Measurements from ENCODE around the gene BMAL1. TPM values are rescaled to one million over a fixed set of nuclear protein-coding genes. Genes with fewer than 3 reads are reported as not detected.

Gene BMAL1
- total and polyA plus RNA-seq, 2 donors (not counting 3 experiments of a cell fraction or from before 2014, with no cell fraction given), result 5.8 to 10.1 TPM

DNA sequence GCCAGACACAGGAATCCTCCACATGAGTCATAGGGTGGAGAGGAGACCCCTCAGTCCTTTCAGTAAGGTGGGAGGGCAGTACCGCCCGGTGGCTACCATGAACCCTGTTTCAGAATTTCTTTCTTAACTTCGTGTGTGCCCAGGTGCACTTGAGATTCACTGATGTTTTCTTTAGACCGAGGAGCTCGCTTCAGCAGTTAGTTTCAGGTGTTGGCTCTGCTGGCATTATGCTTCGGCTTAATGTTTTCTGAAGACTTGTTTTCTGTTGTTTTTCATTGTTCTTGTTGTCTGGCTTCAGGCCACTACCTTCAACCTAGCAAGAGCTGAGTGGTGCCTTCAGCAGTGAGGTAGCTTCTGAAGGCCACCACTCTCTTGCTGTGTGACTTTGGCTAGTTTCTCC lies 71.5 kb downstream of the BMAL1 start:
- H3K9ac ChIP-seq (replicated peaks; ENCODE audit: extremely low read depth, insufficient read depth, low read length), result no peak overlapping the region
- no peak for DNase-seq (ENCODE audit: low read depth, low spot score)
- H2AFZ ChIP-seq (ENCODE audit: low read depth, low read length), result no peak overlapping the region
- H3K27me3 ChIP-seq (ENCODE audit: control insufficient read depth in 2 of 2, insufficient read depth in 2 of 2, low read length in 2 of 2), result no peaks in the 10 kb centered on the region
- H3K36me3 ChIP-seq (ENCODE audit: control insufficient read depth in 2 of 2, extremely low read depth in 1 of 2, insufficient read depth in 2 of 2, low read length in 2 of 2), result no peaks in the 10 kb centered on the region
- no peaks in the 10 kb centered on the region for H3K79me2 ChIP-seq (ENCODE audit: control insufficient read depth, insufficient read depth, low read length)
- H3K9me1 ChIP-seq (replicated peaks; ENCODE audit: control insufficient read depth, extremely low read depth, insufficient read depth, low read length), result no peaks in the 10 kb centered on the region
- H3K27ac ChIP-seq (ENCODE audit: insufficient read depth, low read depth, low read length), result no peak overlapping the region
- dilution Hi-C loops (cut with MboI; ENCODE audit: extremely low pct_ligation_motif_present, low sequenced_read_pairs), result no loop called here
- no peak for FAIRE-seq
- H3K9me3 ChIP-seq (replicated peaks; ENCODE audit: control insufficient read depth, insufficient read depth, low read length), result no peaks in the 10 kb centered on the region
- no peak overlapping the region for H3K4me3 ChIP-seq (replicated peaks in 1 of 3; ENCODE audit: insufficient read depth in 1 of 3, low read depth in 1 of 3, low read length in 3 of 3)
- ChIA-PET POLR2A (no interaction called here), CTCF (interaction anchor here (0.7 to 8.3 kb wide), 7 partner anchors 12 to 385 kb away, joined by 3 to 144 read pairs (median 4); no protein-coding TSS in a partner anchor)
- TF ChIP-seq GATA2 (IDR thresholded peaks at IDR 0.05; ENCODE audit: insufficient read depth, insufficient read length, low read depth, low read length) (no peak), EZH2 (IDR thresholded peaks at IDR 0.05; ENCODE audit: borderline replicate concordance, low read depth, low read length, severe bottlenecking) (no peak), POLR2A (IDR thresholded peaks at IDR 0.05; ENCODE audit: low read depth, low read length) (no peak), POLR2AphosphoS5 (IDR thresholded peaks at IDR 0.05; ENCODE audit: insufficient read depth, low read depth, low read length) (no peak), FOS (IDR thresholded peaks at IDR 0.05; ENCODE audit: borderline replicate concordance, insufficient read depth, low read length) (no peak), JUN (IDR thresholded peaks at IDR 0.05; ENCODE audit: borderline replicate concordance, insufficient read depth, insufficient read length, low read depth) (no peak), MYC (IDR thresholded peaks at IDR 0.05; ENCODE audit: low read depth, low read length) (no peak)
- TF ChIP-seq, protein P1, sequence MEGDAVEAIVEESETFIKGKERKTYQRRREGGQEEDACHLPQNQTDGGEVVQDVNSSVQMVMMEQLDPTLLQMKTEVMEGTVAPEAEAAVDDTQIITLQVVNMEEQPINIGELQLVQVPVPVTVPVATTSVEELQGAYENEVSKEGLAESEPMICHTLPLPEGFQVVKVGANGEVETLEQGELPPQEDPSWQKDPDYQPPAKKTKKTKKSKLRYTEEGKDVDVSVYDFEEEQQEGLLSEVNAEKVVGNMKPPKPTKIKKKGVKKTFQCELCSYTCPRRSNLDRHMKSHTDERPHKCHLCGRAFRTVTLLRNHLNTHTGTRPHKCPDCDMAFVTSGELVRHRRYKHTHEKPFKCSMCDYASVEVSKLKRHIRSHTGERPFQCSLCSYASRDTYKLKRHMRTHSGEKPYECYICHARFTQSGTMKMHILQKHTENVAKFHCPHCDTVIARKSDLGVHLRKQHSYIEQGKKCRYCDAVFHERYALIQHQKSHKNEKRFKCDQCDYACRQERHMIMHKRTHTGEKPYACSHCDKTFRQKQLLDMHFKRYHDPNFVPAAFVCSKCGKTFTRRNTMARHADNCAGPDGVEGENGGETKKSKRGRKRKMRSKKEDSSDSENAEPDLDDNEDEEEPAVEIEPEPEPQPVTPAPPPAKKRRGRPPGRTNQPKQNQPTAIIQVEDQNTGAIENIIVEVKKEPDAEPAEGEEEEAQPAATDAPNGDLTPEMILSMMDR (IDR thresholded peaks at IDR 0.05; ENCODE audit: extremely low read depth in 1 of 2, insufficient read depth in 1 of 2, low read depth in 1 of 2, low read length in 2 of 2), result no peak
- TF ChIP-seq, protein P2, sequence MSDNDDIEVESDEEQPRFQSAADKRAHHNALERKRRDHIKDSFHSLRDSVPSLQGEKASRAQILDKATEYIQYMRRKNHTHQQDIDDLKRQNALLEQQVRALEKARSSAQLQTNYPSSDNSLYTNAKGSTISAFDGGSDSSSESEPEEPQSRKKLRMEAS (IDR thresholded peaks at IDR 0.05; ENCODE audit: insufficient read depth, insufficient read length), result no peak
- intact Hi-C loops (cut with micrococcal nuclease), result no loop called here
- H3K4me2 ChIP-seq (ENCODE audit: insufficient read depth, low read length), result no peak overlapping the region
- H4K20me1 ChIP-seq (replicated peaks; ENCODE audit: control insufficient read depth, extremely low read depth, insufficient read depth, low read length), result no peaks in the 10 kb centered on the region
- no TSS peak for BruUV-seq (replicated peaks)
- peaks cover 4% of the 10 kb centered on the region for H3K4me1 ChIP-seq (ENCODE audit: control insufficient read depth, extremely low read depth, insufficient read depth, low read length)
